Colon (tissue), 2 donors: ENCODE data around the gene ZNF738.

Source experiments
- FAIRE-seq: peaks from 2 replicates; lab custom pipeline; 2012; peaks lifted over from hg19 to GRCh38; lab: Jason Lieb, UNC
- donor health status: control.
- donor health status: control.

The ZNF738 gene

GRCh38 chr19:21423057-21424041, 64.5 kb downstream of the ZNF738 start:
- no peak for FAIRE-seq
